ENCODE measurements around the gene RAD1. TPM values are rescaled to one million over a fixed set of nuclear protein-coding genes. Genes with fewer than 3 reads are reported as not detected.

RAD1 gene
- total RNA-seq, 2 experiments from 2014 or later: 27.5 to 29.2 TPM

DNA sequence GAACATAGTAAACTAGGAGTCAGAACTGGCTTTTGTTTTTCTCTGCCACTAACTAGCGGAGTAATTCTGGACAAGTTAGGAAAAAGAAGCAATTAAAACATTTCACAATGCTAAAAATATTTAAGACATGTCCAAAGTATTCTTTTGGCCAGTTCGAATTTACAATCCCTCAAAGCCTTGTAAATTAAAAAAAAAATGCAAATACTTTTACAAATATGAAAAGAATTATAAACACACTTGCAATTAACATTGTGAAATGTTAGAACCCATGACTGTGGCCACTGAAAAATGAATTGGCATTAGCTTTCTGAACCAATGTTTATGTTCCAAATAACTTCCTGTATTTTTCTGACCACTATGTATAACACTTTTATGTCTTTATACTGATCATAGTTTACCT lies 2.2 kb downstream of the RAD1 start:
- DNase-seq: no peak
- H3K36me3 Mint-ChIP-seq (ENCODE audit: low read depth): peaks cover 52% of the 10 kb centered on the region

DNA sequence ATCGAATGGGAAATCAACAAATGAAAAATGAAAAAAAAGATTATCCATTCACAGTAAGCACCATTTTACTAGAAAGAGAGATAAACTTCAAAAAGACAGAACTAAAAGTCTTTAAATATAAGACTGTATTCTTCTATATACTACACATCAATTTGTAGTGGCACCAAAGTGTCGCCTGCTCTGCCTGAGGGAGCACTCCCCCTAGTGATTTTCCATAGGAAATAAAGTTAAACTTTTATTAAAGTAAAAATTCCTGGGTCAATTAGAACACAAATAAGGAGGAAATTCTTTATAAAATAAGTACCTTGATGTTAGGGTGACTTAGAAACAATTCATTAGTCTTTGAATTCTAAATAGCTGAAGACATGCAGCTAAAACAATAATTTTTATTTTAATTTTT lies 9.7 kb downstream of the RAD1 start:
- H3K27ac Mint-ChIP-seq: no peak overlapping the region
- no peaks in the 10 kb centered on the region for H3K4me1 Mint-ChIP-seq
- H3K4me3 Mint-ChIP-seq: no peak overlapping the region
- DNase-seq: no peak
- ChIA-PET CTCF (interaction anchor here (0.8 to 0.9 kb wide), 2 partner anchors 8 to 9 kb away, joined by 3 to 5 read pairs; partner anchors contain the start of genes BRIX1 and RAD1), POLR2A (interaction anchor here (0.7 to 1.2 kb wide), 2 partner anchors 9 to 67 kb away, joined by 3 to 4 read pairs; partner anchors contain the start of gene TTC23L)
- H3K9me3 Mint-ChIP-seq: no peaks in the 10 kb centered on the region
- H3K36me3 Mint-ChIP-seq (ENCODE audit: low read depth): peaks cover 28% of the 10 kb centered on the region
- H3K27me3 Mint-ChIP-seq: no peaks in the 10 kb centered on the region

More for the DNA sequence above, 2.2 kb downstream of the RAD1 start:
- POLR2A ChIA-PET: interaction anchor here (1.2 to 7.1 kb wide), 2 partner anchors 10 to 17 kb away, joined by 4 to 200 read pairs; partner anchors contain the start of gene DNAJC21
- no peaks in the 10 kb centered on the region for H3K27me3 Mint-ChIP-seq
- H3K4me1 Mint-ChIP-seq: peaks cover 36% of the 10 kb centered on the region
- H3K4me3 Mint-ChIP-seq: no peak overlapping the region
- CTCF ChIA-PET: interaction anchor here (1.5 kb wide), 1 partner anchor 9 kb away, joined by 3 read pairs; no protein-coding TSS in a partner anchor
- no peak overlapping the region for H3K27ac Mint-ChIP-seq
- no peaks in the 10 kb centered on the region for H3K9me3 Mint-ChIP-seq

DNA sequence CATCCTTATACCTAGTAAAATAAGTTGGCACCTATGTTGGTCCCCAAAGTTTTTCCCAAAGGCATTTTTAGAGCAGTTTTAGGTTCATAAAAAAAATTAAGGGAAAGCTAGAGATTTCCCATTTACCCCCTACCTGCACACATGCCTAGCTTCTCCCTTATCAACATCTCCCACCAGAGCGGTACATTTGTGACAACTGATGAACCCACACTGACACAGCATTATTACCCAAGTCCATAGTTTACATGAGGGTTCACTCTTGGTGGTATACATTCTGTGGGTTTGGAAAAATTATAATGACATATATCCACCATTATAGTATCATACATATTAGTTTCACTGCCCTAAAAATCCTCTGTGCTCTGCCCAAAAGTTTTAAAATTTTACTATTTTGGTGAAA lies 12.0 kb downstream of the RAD1 start:
- Mint-ChIP-seq H3K27ac (no peak overlapping the region), H3K27me3 (no peaks in the 10 kb centered on the region), H3K36me3 (ENCODE audit: low read depth) (peaks cover 14% of the 10 kb centered on the region), H3K9me3 (no peaks in the 10 kb centered on the region), H3K4me1 (no peaks in the 10 kb centered on the region), H3K4me3 (no peak overlapping the region)
- POLR2A ChIA-PET: interaction anchor here (2.3 kb wide), 1 partner anchor 12 kb away, joined by 12 read pairs; the partner anchor contains the start of genes BRIX1 and RAD1
- CTCF ChIA-PET: interaction anchor here (0.9 to 2.1 kb wide), 3 partner anchors 8 to 380 kb away, joined by 3 to 6 read pairs (median 3); no protein-coding TSS in a partner anchor
- DNase-seq: no peak

DNA sequence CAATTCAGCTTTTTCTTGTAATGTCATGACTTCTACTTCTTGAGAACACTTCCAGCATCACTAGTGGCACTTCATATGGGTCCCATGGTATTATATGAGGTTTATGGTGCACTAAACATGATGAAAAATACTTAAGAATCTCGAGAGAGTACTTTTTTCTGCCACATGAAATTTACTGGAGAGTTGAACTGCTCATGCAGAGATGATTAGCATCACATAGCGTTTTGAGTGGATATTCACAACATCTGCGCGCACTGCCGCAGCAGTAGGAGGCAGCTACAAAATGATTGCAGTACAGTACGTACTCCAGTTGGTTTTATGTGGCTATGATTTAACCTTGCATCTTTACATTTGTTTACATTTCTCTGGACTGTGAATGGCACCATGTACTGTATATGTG lies 14.7 kb downstream of the RAD1 start:
- CTCF ChIA-PET: interaction anchor here (1.6 to 5.2 kb wide), 2 partner anchors 377 to 414 kb away, joined by 5 to 42 read pairs; no protein-coding TSS in a partner anchor
- H3K36me3 Mint-ChIP-seq (ENCODE audit: low read depth): peaks cover 9% of the 10 kb centered on the region
- no peak overlapping the region for H3K4me3 Mint-ChIP-seq
- H3K4me1 Mint-ChIP-seq: no peaks in the 10 kb centered on the region
- no peaks in the 10 kb centered on the region for H3K27me3 Mint-ChIP-seq
- no peaks in the 10 kb centered on the region for H3K9me3 Mint-ChIP-seq
- H3K27ac Mint-ChIP-seq: no peak overlapping the region
- POLR2A ChIA-PET: interaction anchor here (1.7 kb wide), 1 partner anchor 14 kb away, joined by 6 read pairs; the partner anchor contains the start of genes BRIX1 and RAD1
- DNase-seq: no peak

DNA sequence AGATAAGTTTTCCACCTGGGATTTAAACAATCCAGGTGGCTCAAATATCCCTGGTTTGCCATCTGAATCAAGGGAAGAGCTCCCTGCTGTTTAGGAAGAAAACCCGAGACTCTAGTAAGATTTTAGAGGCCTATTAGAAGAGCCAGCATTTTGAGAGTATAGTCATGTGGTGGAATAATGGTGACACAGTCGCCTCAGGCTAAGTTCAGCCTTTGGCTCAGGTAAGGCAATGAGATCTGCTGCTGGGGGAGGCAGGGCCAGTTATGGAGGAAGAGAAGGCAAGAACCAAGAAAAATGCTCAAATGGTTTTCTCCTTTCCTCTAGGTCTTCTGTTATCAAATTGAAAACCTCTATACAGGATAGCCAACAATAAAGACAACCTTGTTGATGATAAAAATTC lies 16.2 kb downstream of the RAD1 start:
- no peak overlapping the region for H3K27ac Mint-ChIP-seq
- CTCF ChIA-PET: interaction anchor here (1.1 to 5.2 kb wide), 10 partner anchors 13 to 424 kb away, joined by 3 to 42 read pairs (median 8); partner anchors contain the start of genes BRIX1 and RAD1
- H3K4me1 Mint-ChIP-seq: no peaks in the 10 kb centered on the region
- H3K9me3 Mint-ChIP-seq: no peaks in the 10 kb centered on the region
- peaks cover 5% of the 10 kb centered on the region for H3K36me3 Mint-ChIP-seq (ENCODE audit: low read depth)
- no peaks in the 10 kb centered on the region for H3K27me3 Mint-ChIP-seq
- POLR2A ChIA-PET: interaction anchor here (1.7 kb wide), 1 partner anchor 16 kb away, joined by 6 read pairs; the partner anchor contains the start of genes BRIX1 and RAD1
- DNase-seq: no peak
- no peak overlapping the region for H3K4me3 Mint-ChIP-seq

DNA sequence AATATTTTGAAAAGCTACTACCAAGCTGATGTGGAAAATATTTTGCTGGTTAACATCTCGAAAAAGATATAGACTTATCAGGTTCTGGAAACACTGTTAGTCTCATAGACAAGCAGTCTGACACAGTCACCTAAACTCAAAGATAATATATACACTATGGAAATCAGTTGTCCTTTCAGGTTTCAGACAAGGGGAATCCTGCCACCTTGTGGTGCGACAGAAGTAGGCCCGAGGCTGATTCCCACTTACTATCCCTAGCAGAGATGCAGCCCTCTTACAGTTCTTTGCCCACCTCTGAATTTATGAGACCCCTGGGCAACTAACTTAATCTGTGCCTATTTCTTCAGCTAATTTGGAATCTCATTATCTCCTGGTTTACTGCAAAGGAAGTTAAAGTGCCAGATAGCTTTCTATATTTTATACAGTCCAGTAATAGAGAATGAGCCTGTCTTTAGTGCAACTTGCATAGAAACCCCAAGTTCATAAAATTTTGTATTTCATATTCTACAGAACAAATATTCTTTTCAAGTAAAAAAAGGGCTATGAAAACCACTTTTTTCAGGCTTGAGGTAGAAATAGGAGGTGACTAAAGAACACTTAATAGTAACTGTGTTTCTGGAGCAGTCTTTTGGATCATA lies 16.9 kb downstream of the RAD1 start:
- DNase-seq: peak; percentile 56
- Mint-ChIP-seq H3K27me3 (no peaks in the 10 kb centered on the region), H3K36me3 (ENCODE audit: low read depth) (peaks cover 2% of the 10 kb centered on the region), H3K4me3 (no peak overlapping the region), H3K4me1 (no peaks in the 10 kb centered on the region), H3K27ac (no peak overlapping the region), H3K9me3 (no peaks in the 10 kb centered on the region)
- ChIA-PET POLR2A (no interaction called here), CTCF (interaction anchor here (0.7 to 5.2 kb wide), 12 partner anchors 8 to 424 kb away, joined by 3 to 42 read pairs (median 7); partner anchors contain the start of genes BRIX1 and RAD1)

DNA sequence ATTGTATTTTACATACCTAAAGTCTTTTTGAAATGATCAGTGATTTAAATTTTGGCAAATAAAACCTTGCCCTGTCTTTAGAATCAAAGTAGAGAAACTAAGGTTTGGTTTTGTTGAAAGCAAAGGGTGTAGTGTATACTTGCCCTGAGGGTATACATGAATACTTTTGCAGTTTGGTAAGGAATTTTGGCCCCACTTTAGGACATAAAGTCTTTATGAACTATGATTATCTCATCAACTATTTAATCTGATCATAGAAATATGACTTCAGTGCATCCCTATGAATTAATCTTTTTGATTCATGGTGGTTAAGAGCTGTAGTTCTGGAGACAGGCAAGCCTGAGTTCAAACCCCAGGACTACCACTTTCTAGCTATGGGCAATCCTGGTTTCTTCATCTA lies 17.7 kb downstream of the RAD1 start:
- no peak overlapping the region for H3K27ac Mint-ChIP-seq

DNA sequence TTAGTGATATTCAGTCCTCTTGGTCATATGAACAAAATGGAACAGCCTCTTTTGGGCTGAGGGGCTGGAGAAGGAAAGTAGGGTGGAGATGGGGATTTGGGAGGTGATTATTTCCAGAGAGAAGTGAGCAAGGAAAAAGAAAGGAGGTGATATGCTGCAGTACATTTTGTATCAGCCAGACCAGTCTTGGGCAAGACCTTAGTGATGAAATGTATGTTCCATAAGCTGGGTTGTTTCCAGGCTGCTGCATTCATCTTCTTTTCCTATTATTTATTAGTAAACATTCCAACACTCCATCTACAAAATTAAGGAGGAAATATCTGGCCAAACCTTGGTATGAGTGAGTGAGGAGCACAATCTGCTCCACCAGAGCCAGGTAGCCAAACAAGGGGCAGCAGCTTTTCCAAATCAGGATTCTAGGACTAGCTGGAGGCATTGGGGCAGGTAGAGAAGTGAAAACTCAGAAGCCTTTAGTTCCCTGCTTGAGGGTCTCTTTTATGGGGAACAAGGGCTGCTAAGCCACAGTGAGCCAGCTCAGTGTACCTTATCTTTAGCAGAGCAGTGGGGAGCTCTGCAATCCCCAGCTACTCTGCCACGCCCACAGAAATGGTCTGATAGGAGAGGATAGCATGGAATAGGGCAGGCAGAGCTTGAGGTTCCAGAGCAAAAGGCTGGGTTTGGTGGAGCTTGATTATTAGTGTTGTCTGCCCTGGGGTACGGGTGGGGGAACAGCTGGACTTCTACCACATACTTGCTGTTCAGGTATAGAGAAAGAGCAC lies 19.5 kb downstream of the RAD1 start:
- H3K27me3 Mint-ChIP-seq: no peaks in the 10 kb centered on the region
- ChIA-PET CTCF (interaction anchor here (1.0 to 5.2 kb wide), 4 partner anchors 8 to 410 kb away, joined by 4 to 42 read pairs (median 5); no protein-coding TSS in a partner anchor), POLR2A (interaction anchor here (0.8 to 1.5 kb wide), 3 partner anchors 10 to 107 kb away, joined by 3 to 5 read pairs (median 4); partner anchors contain the start of genes BRIX1 and RAD1)
- no peaks in the 10 kb centered on the region for H3K9me3 Mint-ChIP-seq
- H3K4me3 Mint-ChIP-seq: no peak overlapping the region
- no peaks in the 10 kb centered on the region for H3K4me1 Mint-ChIP-seq
- DNase-seq: no peak
- H3K36me3 Mint-ChIP-seq (ENCODE audit: low read depth): no peaks in the 10 kb centered on the region
- H3K27ac Mint-ChIP-seq: no peak overlapping the region

More for the DNA sequence above, 17.7 kb downstream of the RAD1 start:
- POLR2A ChIA-PET: no interaction called here
- no peaks in the 10 kb centered on the region for H3K9me3 Mint-ChIP-seq
- H3K4me1 Mint-ChIP-seq: no peaks in the 10 kb centered on the region
- H3K27me3 Mint-ChIP-seq: no peaks in the 10 kb centered on the region
- no peak for DNase-seq
- no peak overlapping the region for H3K4me3 Mint-ChIP-seq
- CTCF ChIA-PET: interaction anchor here (0.7 to 5.2 kb wide), 11 partner anchors 8 to 423 kb away, joined by 3 to 42 read pairs (median 8); partner anchors contain the start of genes BRIX1 and RAD1
- H3K36me3 Mint-ChIP-seq (ENCODE audit: low read depth): no peaks in the 10 kb centered on the region

DNA sequence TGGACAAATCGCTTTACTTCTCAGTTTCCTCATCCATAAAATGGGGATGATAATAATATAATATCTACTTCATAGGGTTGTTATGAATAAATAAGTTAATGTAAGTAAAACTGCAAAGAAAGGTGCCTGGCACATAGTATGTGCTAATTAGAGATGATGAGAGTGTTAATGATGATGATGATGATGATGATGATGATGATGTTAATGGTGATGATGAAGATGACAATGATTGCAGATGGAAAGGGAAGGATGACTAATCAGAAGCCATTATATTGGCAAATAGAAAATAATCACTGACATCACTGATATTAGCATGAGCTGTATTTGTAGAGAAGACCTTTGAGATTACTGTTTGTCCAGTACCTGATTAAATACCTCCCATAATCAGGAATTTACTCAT lies 20.6 kb downstream of the RAD1 start:
- CTCF ChIA-PET: interaction anchor here (1.4 to 1.8 kb wide), 2 partner anchors 9 to 12 kb away, joined by 4 to 6 read pairs; no protein-coding TSS in a partner anchor
- Mint-ChIP-seq H3K9me3 (no peaks in the 10 kb centered on the region), H3K4me3 (no peak overlapping the region), H3K36me3 (ENCODE audit: low read depth) (no peaks in the 10 kb centered on the region), H3K27me3 (no peaks in the 10 kb centered on the region), H3K4me1 (no peaks in the 10 kb centered on the region), H3K27ac (no peak overlapping the region)
- no peak for DNase-seq
- POLR2A ChIA-PET: no interaction called here

DNA sequence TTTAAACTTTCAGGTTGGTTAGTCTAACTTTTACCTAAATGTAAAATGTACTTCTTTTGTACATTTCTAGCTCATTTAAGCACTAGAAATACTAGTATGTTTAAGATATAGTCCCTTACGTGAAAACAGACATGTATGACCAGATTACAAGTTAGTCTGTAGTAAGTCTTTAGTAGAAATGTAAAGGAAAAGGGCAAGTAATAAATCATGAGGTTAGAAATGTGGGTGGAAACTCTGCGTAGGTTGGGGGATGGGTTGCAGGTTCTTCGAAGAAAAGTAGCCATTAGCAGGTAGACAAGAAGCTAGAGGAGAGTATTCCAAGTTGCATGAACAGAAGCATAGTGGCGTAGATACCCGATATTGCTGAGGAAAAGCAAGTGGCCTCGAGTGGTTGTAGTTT lies 22.9 kb downstream of the RAD1 start:
- Mint-ChIP-seq H3K27ac (no peak overlapping the region), H3K4me1 (no peaks in the 10 kb centered on the region), H3K36me3 (ENCODE audit: low read depth) (no peaks in the 10 kb centered on the region), H3K4me3 (no peak overlapping the region), H3K9me3 (no peaks in the 10 kb centered on the region), H3K27me3 (no peaks in the 10 kb centered on the region)
- no peak for DNase-seq
- CTCF ChIA-PET: no interaction called here
- POLR2A ChIA-PET: no interaction called here

DNA sequence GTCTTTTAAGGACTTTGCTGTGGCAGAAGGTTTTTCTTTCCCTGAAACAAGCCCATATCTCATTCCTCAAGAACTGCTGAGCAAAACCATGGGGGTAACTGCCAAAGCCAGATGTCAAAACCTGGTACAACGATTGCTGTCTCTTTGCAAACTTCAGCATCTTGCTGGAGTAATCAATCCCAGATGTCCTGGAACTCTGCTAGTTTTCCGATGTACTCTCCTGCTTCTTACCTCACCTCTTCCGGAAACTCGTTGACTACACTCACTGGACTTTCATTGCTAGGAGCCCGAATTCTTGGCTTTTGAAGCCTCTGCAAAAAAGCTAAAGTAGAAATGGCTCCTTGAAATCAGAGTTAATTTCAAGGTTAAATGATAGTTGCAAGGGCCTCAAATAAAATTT lies 23.3 kb downstream of the RAD1 start:
- Mint-ChIP-seq H3K27me3 (peaks cover under 1% of the 10 kb centered on the region), H3K4me3 (no peak overlapping the region), H3K27ac (no peak overlapping the region), H3K4me1 (no peaks in the 10 kb centered on the region), H3K9me3 (no peaks in the 10 kb centered on the region), H3K36me3 (ENCODE audit: low read depth) (no peaks in the 10 kb centered on the region)
- ChIA-PET POLR2A (no interaction called here), CTCF (no interaction called here)
- DNase-seq: no peak

DNA sequence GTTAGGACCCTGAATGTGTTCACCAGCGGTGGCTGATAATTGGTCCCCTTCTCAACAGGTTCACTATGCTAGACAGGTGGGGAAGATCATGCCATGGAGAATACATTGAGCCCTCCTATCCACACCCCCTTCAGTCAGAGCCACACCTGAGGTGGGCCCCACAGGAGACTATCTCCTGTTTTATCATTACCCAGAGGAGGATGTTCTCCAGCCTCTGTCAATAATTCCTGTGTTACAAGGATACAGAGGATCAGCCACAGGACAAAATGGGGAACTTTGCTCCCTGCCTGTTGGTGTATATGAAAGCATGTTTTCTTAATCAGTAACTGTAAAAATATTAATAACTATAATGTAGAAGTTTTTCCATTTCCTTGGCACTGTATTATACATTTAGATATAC lies 25.9 kb downstream of the RAD1 start:
- ChIA-PET CTCF (no interaction called here), POLR2A (no interaction called here)
- DNase-seq: no peak
- H3K27ac Mint-ChIP-seq: no peak overlapping the region
- H3K27me3 Mint-ChIP-seq: peaks cover 4% of the 10 kb centered on the region
- no peaks in the 10 kb centered on the region for H3K4me1 Mint-ChIP-seq
- no peaks in the 10 kb centered on the region for H3K9me3 Mint-ChIP-seq
- no peak overlapping the region for H3K4me3 Mint-ChIP-seq
- H3K36me3 Mint-ChIP-seq (ENCODE audit: low read depth): no peaks in the 10 kb centered on the region

Measured in activated CD4-positive, alpha-beta memory T cell treated with anti-CD3 and anti-CD28 coated beads, Interleukin-2, amount 10 ng/mL, durations not matched to agents 7 days and 5 days (primary cell).